HG02943 (cell line): ENCODE data around the gene MAP3K7.
"Not testable (repeated sequence)": the region's sequence is repeated elsewhere in the genome, so short reads cannot be mapped to it uniquely, and the experiment has no call there.

Experiments used
- ATAC-seq: cut with Tn5 transposase; IDR thresholded peaks from one replicate; pipeline ENCODE4 v1.9.1; 2021; ENCODE audit warnings: mild to moderate bottlenecking, low read depth, moderate library complexity; ENCODE audit not compliant: unreplicated experiment

The MAP3K7 gene

DNA sequence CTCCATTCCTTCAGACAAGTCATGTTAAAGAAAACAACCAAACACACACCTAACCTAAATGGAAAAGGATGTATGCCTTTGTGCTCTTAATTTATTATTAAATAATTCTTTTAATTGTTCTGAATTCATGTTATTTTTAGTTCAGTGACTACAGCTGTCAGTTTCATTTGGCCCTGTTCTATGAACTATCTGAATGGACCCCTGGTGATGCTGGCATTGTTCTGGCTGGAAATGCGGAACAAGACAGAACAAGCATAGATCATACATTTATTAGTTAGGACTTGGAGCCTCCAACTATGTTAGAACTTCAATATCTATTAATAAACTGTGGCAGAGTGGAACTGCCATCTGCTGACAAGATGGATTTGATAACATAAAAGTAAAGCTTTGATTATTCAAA lies 5.7 kb downstream of the MAP3K7 start:
- ATAC-seq: no peak

DNA sequence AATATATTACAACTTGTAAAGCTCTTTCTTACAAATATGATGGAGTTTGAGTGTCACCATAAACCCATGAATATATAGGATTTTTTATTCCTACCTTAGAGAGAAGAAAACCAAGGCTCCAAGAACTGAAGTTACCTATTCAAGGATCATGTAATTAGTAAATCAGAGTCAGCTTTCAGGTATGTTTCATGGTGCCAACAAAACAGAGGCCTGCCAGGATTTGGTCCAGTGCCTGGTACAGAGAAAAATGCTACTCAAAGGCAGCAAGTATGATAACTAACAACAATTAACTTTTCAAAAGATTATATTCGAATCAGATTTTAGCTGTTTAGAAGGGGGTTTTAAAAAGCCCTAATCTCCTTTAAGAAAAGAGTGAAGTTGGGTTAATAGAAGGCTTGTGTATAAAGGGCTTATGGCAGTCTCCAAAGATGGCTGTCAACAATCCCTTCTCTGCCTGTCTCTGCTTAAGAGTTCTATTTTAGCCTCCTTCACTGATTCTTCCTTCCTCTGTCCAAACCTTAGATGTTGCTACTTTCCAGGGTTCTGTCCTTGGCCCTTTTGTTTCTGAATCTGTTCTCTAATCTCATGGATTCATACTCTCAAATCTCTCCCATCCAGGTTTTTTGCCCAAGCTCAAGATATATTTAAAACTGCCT lies 7.8 kb downstream of the MAP3K7 start:
- no peak for ATAC-seq

DNA sequence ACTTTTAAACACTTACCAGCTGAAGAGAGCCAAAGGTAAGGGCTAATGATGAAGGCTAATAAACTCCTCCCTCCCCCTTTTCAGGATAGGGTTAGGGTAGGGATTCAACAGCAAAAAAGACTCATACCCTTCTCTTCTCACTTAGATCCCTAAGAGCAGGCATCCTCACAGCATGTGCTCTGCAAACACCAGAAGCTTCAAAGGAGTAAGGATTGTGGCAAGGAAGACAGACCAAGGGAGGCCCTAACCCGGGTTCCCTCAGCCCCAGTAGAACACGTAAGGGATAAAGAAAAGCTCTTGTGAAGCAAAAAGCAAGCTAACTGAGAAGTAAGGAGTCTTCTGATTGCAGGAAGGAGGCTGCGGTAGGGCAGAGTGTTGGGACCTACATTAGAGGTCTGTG lies 11.6 kb downstream of the MAP3K7 start:
- ATAC-seq: no peak

DNA sequence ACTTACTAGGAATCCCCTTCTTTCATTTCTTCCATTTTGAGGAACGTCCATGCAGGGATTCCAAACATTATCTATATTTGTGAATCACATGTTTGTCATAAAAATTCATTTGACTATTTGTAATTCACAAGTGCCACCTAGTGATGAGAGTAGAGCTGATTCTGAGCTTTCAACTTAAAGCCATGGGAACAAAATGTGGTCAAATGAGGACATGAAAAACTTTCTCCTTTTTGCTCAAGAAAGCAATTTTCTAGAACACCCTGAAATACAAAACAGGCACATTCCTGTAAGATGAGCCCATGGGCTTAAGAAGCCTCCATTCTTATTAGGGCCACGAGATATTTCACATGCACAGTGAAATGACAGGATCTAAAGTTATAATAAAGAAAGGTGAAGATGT lies 12.3 kb downstream of the MAP3K7 start:
- no peak for ATAC-seq

DNA sequence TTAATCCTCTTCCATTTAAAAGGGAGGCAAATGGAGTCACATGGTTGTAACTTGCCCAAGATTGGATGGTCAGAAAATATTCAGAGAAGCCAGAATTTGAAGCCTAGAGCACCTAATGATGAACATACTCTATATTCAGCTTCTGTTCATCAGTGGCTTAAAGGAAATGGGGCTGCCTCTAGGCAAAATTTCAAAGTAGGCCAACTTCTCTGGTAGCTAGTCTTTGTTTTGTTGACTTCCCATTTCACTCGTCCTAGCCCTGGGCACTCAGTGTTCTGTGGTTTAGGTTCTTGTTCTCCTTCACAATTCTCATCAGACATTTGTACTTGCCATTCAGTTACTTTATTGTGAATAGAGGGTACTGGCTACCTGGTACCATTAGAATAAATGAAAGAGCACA lies 13.2 kb downstream of the MAP3K7 start:
- ATAC-seq: no peak

DNA sequence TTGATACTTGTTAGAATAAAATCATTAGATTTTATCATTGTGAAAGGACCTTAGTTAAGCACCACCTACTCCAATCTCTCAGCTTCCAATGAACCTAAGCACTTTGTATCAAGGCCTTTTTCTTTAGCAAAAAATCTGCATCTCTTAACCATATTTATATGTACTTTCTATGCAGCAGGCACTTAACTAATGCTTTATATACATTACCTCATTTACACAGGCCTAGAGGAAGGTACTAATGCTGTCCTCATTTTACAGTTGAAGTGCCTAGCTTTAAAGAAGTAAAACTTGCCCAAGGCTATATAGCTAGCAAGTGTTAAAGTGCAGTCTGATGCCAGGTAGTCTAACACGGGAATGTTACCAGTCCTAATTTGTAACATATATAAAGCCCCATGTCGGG lies 14.0 kb downstream of the MAP3K7 start:
- no peak for ATAC-seq

DNA sequence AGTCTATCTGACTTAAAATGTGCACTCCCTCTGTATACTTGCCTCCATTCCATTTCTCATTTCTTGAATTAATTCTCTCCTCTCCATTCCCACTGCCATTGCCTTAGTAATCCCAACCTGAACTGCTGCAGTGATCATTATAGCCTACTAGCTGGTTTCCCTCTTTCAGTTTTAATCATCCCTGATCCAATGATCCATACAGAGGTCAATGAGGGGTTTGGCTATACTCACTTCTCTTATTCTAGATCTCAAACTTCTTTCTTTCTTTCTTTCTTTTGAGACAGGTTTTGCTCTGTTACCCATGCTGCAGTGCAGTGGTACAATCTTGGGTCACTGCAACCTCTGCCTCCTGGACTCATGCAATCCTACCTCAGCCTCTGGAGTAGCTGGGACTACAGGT lies 17.6 kb downstream of the MAP3K7 start:
- no peak for ATAC-seq

DNA sequence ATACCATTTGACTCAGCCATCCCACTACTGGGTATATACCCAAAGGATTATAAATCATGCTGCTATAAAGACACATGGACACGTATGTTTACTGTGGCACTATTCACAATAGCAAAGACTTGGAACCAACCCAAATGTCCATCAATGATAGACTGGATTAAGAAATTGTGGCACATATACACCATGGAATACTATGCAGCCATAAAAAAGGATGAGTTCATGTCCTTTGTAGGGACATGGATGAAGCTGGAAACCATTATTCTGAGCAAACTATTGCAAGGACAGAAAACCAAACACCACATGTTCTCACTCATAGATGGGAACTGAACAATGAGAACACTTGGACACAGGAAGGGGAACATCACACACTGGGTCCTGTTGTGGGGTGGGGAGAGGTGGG lies 19.2 kb downstream of the MAP3K7 start:
- not testable (repeated sequence) for ATAC-seq

DNA sequence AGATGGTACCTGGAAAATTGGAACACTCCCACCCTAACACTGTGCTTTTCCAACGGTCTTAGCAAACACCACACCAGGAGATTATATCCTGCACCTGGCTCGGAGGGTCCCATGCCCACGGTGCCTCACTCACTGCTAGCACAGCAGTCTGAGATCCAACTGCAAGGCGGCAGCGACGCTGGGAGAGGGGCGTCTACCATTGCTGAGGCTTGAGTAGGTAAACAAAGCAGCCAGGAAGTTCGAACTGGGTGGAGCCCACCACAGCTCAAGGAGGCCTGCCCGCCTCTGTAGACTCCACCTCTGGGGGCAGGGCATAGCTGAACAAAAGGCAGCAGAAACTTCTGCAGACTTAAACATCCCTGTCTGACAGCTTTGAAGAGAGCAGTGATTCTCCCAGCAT lies 24.5 kb downstream of the MAP3K7 start:
- ATAC-seq: not testable (repeated sequence)

DNA sequence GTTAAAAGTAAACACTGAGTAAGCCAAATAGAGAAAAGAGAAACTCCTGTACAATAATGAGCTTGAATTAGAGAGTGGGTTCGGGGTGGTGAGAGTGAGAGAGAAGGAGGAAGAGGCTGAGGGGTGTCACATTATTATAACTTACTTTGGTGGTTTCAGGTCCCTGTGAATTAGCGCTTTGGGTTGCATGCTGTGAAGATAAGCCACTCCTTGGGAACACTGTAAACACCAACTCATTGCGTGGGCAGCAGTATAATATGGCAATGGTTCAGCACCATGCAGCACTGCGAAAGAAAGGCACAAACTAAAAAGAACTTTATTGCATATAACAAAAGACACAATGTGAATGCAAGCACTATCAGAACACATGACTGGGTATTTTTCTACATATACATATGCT lies 26.9 kb downstream of the MAP3K7 start:
- no peak for ATAC-seq

DNA sequence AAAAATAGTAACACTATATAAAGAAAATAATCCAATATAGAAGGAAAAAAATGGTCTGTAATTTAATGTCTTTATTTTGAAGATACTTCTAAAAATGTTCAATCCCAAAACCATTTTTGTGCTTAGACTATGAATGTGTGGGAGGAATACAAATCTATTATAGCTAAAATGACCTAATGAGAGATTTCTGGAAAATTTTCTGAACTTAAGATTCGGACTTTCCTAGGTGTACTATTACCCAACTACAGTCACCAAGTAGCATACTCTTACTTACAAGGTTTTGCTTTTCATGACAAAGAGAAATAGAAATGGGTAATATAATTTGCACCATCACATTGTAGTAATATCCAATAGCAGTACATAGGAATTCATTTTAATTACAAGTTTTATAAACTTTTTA lies 29.9 kb downstream of the MAP3K7 start:
- ATAC-seq: no peak

DNA sequence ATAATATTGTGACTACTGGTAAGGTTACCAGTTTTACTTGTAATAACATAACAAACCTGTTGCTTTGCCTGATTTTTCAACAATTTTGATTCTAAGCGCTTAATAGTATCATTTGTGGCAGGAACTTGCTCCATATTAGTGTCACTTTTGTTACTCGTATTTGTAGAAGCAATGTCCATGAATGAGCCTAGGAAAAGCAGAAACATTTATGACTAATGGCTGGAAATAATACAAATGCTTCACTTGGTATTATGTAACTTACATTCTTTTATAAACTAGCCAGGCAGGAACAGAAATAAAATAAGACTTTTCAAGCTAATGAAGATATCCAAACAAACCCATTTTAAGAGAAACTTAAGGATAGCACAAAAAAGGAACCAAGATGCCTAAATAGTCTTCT lies 38.9 kb downstream of the MAP3K7 start:
- no peak for ATAC-seq

DNA sequence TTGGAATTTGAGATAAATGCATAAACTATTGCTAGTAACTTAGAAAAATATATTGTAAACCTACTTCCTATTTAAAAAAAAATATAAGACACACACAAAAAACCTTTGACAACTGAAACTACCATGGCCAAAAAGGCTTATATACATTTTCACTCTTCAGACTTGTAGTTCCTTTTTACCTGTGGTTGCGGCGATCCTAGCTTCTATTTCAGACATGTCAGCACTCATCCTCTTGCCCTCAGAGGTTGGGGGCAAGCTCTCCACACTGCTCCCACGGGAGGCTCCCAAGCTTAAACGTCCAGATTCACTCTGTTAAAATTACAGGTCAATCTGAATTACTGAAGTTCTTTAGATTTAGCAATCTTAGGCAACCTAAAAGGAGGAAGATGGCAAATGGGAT lies 39.8 kb downstream of the MAP3K7 start:
- no peak for ATAC-seq

DNA sequence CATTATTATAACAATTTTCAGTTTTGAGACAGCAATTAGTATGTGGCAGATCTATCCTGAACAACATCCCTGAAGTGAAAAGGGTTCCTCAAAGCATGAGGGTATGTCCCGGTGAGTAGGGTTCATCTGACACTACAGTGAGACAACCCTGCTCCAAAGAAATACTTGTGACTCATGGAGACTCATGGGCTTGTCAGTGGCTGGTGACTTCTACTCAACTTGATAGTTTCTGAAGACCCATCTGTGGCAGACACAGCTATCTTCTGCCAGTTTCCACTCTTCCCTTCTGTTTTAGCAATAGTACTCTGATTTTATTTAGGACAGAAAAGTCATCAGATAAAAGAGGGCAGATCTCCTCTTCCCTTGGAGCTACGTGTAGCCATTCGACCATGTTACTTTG lies 41.4 kb downstream of the MAP3K7 start:
- no peak for ATAC-seq

DNA sequence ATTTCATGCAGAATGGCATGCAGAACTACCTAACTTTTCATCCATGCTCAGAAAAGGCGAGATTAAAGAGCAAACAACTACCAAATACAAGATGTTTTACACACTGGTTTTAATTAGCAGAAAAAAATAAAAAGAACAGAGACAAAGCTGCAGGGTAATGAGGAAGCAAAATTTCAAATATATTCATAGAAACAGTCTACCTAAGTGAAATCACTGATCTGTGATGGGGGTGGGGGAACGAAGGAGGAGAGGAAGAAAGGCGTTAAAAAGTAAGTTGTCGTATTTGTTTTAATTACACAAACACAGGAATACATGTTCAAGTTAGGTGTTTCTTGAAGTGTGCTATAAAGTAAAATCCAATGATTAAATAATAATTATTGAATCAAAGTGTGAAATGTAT lies 42.1 kb downstream of the MAP3K7 start:
- no peak for ATAC-seq

DNA sequence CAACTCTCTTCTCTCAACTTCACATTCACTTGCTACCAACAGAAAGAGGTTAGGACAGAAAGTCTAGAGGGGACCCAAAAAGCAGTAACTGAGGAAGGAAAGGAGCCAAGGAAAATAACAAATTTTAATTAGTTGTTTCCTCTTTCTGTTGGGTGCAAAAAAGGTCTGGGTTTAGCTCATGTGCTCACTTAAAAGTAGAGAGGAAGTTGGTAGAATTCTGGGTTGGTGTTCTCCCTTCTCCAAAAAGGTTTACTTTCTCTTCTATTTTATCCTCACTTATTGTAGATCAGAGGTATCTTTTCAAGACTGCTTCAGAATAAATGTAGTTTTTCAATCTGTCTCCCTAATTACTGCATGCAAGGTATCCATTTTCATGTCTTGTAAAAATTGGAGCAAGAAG lies 42.8 kb downstream of the MAP3K7 start:
- ATAC-seq: no peak

DNA sequence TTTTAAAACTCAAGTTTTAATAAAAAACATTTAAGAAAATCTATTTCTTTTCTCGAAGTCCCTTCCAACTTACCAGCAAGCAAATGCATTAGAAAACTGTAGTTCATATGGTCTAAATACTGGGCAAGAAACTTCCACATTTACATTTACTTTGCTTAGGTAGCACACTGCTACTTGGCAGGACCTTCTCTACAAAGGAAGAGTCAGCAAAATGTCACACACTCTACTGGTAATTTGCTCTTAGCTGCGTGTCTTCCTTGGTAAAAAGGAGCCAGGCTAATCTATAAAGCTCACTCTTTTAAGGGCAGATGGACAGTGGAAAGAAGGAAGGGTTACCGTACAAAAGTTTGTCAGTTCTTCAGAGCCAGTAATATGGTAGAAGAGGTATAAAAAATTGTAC lies 45.7 kb downstream of the MAP3K7 start:
- ATAC-seq: no peak

DNA sequence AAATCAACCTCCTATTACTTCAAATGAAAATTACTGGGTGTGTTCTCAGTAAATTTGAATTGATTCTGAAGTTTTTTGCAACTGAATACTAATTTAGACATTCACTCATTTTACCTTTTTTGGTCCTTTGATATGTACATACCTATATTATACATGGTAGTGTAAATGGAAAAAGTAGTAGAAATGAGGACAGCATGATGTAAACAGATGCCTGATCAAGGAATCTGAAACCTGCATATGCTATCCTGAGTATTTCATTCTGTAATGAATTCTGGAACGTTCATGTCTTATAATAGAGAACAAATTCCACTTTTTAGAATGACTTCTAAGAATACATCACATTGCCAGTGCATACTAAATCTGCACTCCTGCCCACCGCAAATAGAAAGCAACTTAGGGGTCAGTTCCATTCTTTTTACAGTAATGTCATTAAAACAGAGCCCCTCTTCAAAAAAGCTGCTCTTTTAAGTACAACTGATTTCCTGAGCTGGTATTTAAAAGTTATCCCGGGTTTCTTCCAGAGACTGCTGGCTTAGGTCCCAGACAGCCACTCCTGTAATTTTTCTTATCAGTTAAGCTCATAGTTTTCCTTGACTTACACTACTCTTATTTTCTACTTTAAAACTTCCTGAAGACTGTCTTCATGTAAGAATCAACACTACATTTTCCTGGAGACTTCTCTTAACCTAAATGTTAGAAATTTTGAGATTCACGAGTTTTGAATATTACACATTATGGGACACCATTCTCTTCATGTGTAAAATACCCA lies 48.4 kb downstream of the MAP3K7 start:
- ATAC-seq: no peak

DNA sequence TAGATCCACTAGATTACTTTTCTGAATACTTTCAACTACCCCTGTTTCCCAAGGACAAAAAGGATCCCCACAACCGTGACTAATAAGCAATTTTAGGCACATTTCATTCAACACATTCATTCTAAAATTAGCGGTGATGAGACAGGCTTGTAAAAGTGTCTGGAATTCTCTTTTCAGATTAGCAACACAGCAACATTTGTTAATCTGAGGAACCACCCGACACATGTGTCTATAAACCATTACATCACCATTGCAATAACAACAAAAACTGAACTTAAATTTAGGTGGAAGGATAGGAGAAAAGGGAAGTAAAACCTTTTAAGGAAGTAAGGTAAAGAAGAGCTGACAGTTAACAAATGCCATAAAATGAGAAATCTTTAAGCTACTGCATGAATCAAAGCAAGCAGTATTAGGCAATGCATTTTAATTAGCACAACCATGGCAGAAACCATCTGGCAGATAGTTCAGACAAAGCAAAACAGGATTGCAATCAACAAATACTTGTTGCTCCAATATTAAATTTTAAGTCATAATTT lies 49.1 kb downstream of the MAP3K7 start:
- no peak for ATAC-seq

DNA sequence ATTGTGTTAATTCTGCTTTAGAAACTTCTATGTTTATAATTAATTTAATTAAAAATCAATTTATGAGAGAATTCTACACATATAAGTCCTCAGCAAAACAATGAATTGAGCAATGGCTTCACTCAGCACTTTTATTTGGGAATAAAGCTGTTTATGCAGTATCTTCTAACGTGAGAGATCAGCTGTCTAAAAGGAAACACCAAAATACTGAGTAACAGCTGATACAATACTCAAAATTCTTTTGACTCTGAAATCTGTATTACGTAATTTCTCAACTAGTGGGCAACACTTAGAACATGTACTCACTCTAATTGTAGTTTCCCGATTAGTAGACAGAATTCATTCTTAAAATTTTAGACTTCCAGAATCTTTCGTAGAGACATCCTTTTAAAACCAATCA lies 49.8 kb downstream of the MAP3K7 start:
- no peak for ATAC-seq

DNA sequence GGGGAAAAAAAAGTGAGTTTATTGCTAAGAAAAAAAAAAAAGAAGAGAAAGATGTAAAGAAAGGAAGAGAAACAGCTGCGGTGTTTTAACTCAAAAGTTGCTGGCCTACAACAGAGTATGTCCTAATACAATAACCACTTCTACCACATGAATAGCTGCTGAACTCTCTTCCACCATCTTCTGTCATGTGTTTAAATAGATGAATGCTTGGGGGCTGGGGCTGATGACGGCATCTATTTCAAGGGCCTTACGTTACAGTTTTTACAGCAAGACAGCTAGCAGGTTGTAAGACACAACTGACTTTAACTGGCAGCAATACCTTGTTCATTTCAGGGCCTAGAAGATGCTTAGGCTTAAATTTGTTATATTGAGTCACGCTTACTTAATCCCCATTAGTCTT lies 50.4 kb downstream of the MAP3K7 start:
- ATAC-seq: no peak

DNA sequence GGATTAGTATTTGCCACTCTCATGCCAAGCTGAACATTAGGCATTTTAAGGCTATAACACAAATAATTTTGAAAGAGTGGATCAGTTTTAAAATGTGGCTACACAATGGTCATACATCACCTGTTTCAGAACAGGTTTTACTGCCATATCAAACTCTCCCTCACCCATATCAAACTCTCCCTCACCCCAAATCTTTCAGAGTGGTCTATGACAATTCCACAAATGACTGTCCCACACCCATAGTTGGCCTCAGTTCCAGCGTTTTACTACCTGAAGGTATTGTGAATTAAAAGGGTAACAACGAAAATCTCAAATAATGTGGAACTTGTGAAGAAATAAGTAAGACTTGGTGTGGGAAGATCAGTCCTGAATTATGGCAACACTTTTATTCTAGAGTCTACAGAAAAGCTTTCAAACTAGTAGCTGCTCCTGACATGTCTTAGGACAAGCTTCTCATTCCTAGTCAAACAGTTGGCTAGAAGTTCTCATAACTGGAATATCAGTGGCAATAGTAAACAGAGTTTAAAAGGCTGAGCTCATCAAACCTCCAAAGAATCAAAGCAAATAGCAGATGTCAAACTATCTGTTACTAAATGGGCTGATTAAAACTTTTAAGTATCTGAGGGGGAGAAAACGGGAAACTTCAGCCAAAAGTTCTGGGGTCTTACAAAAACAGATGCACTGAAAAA lies 52.4 kb downstream of the MAP3K7 start:
- ATAC-seq: no peak
